ENCODE measurements around the gene EPHA6.

- TF ChIP-seq CTCF (IDR thresholded peaks at IDR 0.05) (no peak), POLR2A (IDR thresholded peaks at IDR 0.05) (no peak)
Observed at GRCh38 chr3:97264180-97264579, 449.8 kb downstream of the EPHA6 start.
